HCT116 (cell line): ENCODE data around the gene IRX3. TPM values are rescaled to one million over a fixed set of nuclear protein-coding genes. Genes with fewer than 3 reads are reported as not detected.

Experiments
- ATAC-seq: fragments of 200-7000 bp; cut with Tn5 transposase; 2 replicates; pipeline ENCODE4 v1.9.1; 2020; ENCODE audit warnings: mild to moderate bottlenecking, moderate library complexity
- BruUV-seq: library from RNA; stranded (reverse); fragments of 400-500 nt; replicated peaks from 2 replicates; lab custom pipeline; 2021; lab: Mats Ljungman, UMichigan
- CTCF ChIA-PET: fragments of 300-600 bp; sonication (Branson Sonifier 250); formaldehyde crosslinking; loops from one replicate; lab custom pipeline; 2021; ENCODE audit warnings: antibody characterized with exemption; lab: Charles Lee
- POLR2A ChIA-PET: fragments of 300-600, 350-600 bp; sonication (Branson Sonifier 250); formaldehyde crosslinking; loops from one replicate; lab custom pipeline; 2021; ENCODE audit warnings: antibody characterized with exemption; lab: Charles Lee
- RAD21 ChIA-PET, 2 experiments: fragments of 300-600 bp; sonication (Branson Sonifier 250); formaldehyde crosslinking; loops; one replicate each; lab custom pipeline; 2023; ENCODE audit warnings: low total read pairs in 2 of 2; ENCODE audit not compliant: uncharacterized antibody in 2 of 2, unreplicated experiment in 2 of 2, low non-redundant PET in 1 of 2; lab: Charles Lee
- DNase-seq: peaks from one replicate; pipeline ENCODE4 v3.0.0-alpha.2; 2010; ENCODE audit warnings: low read depth, low spot score
- H2AFZ ChIP-seq: fragments of 200-600 bp; shearing (Covaris generic), sonication (generic); 2 replicates; pipeline ENCODE4 v1.6.1; 2017; ENCODE audit warnings: low read depth, mixed run types, mixed read lengths, antibody characterized with exemption, low read length; ENCODE audit not compliant: poor library complexity, severe bottlenecking
- H3K27ac ChIP-seq: 2 replicates; pipeline ENCODE4 v1.5.1; 2012; ENCODE audit warnings: low read depth, low read length
- H3K27me3 ChIP-seq: fragments of 200-600 bp; sonication (generic); 2 replicates; pipeline ENCODE4 v1.6.1; 2016; ENCODE audit warnings: mixed run types, low read length, mixed read lengths; ENCODE audit not compliant: insufficient read depth
- H3K36me3 ChIP-seq, 2 experiments: fragments of 200-500 bp in 1 of 2; fragments of 200-600 bp in 1 of 2; sonication (Bioruptor generic) in 1 of 2; sonication (generic) in 1 of 2; 2 replicates each; pipeline versions ENCODE4 v1.5.1 to v1.6.1; 2014 to 2016; ENCODE audit warnings: low read length in 2 of 2, inconsistent platforms in 1 of 2, mixed read lengths in 1 of 2, mixed run types in 1 of 2; ENCODE audit not compliant: insufficient read depth in 2 of 2, control insufficient read depth in 1 of 2
- H3K4me1 ChIP-seq, 2 experiments: fragments of 200-600 bp in 1 of 2; sonication (generic) in 1 of 2; 2 replicates each; pipeline versions ENCODE4 v1.5.1 to v1.6.1; 2012 to 2017; ENCODE audit warnings: low read length in 2 of 2, inconsistent platforms in 1 of 2, mild to moderate bottlenecking in 1 of 2, mixed read lengths in 1 of 2, mixed run types in 1 of 2, moderate library complexity in 1 of 2; ENCODE audit not compliant: insufficient read depth in 2 of 2, control insufficient read depth in 1 of 2
- H3K4me2 ChIP-seq: fragments of 200-600 bp; sonication (generic); 2 replicates; pipeline ENCODE4 v1.6.1; 2017; ENCODE audit warnings: mixed run types, low read length, mixed read lengths
- H3K4me3 ChIP-seq, 2 experiments: fragments of 200-600 bp in 1 of 2; sonication (generic) in 1 of 2; replicated peaks in 1 of 2; 2 replicates each; pipeline ENCODE4 v1.5.1; 2011 to 2016; ENCODE audit warnings: low read length in 2 of 2, control low read depth in 1 of 2, low read depth in 1 of 2, mild to moderate bottlenecking in 1 of 2, mixed read lengths in 1 of 2, mixed run types in 1 of 2
- H3K79me2 ChIP-seq: fragments of 200-600 bp; sonication (generic); 2 replicates; pipeline ENCODE4 v1.6.1; 2017; ENCODE audit warnings: mild to moderate bottlenecking, mixed run types, low read length, moderate library complexity, mixed read lengths; ENCODE audit not compliant: insufficient read depth
- H3K9ac ChIP-seq: fragments of 200-600 bp; sonication (generic); 2 replicates; pipeline ENCODE4 v1.6.1; 2016; ENCODE audit warnings: low read length, mixed read lengths
- H3K9me2 ChIP-seq: fragments of 200-600 bp; sonication (generic), shearing (Covaris generic); 2 replicates; pipeline ENCODE4 v1.6.1; 2017; ENCODE audit warnings: mixed run types, mild to moderate bottlenecking, moderate library complexity; ENCODE audit not compliant: insufficient read depth
- H3K9me3 ChIP-seq, 2 experiments: fragments of 200-500 bp in 1 of 2; fragments of 200-600 bp in 1 of 2; sonication (Bioruptor generic) in 1 of 2; sonication (generic) in 1 of 2; 2 replicates each; pipeline ENCODE4 v1.6.1; 2014 to 2017; ENCODE audit warnings: low read length in 2 of 2, mixed read lengths in 2 of 2, inconsistent platforms in 1 of 2, low read depth in 1 of 2, mild to moderate bottlenecking in 1 of 2, mixed run types in 1 of 2, moderate library complexity in 1 of 2; ENCODE audit not compliant: control insufficient read depth in 1 of 2, insufficient read depth in 1 of 2
- H4K20me1 ChIP-seq: fragments of 200-600 bp; sonication (generic), shearing (Covaris generic); 2 replicates; pipeline ENCODE4 v1.6.1; 2017; ENCODE audit warnings: mixed run types, mild to moderate bottlenecking, moderate library complexity; ENCODE audit not compliant: insufficient read depth
- ATF3 ChIP-seq: IDR thresholded peaks from 2 replicates; pipeline ENCODE4 v1.6.1; 2012
- CBX3 ChIP-seq: IDR thresholded peaks from 2 replicates; pipeline ENCODE4 v1.6.1; 2012; ENCODE audit warnings: low read depth
- EZH2 ChIP-seq: fragments of 200-600 bp; sonication (generic); IDR thresholded peaks from 2 replicates; pipeline ENCODE4 v1.6.1; 2017; ENCODE audit warnings: antibody characterized with exemption, mixed run types
- EZH2phosphoT487 ChIP-seq: fragments of 200-600 bp; IDR thresholded peaks from 2 replicates; pipeline ENCODE4 v1.6.1; 2018; ENCODE audit warnings: antibody characterized with exemption, borderline replicate concordance
- FOSL1 ChIP-seq: IDR thresholded peaks from 2 replicates; pipeline ENCODE4 v1.6.1; 2012; ENCODE audit warnings: low read depth
- JUND ChIP-seq: IDR thresholded peaks from 2 replicates; pipeline ENCODE4 v1.6.1; 2012
- POLR2AphosphoS5 ChIP-seq: IDR thresholded peaks from 2 replicates; pipeline ENCODE4 v1.6.1; 2011; ENCODE audit warnings: mild to moderate bottlenecking, low read depth, low read length, moderate library complexity
- RAD21 ChIP-seq: IDR thresholded peaks from 2 replicates; pipeline ENCODE4 v1.6.1; 2012; ENCODE audit warnings: low read depth, mild to moderate bottlenecking
- TCF7L2 ChIP-seq: IDR thresholded peaks from 2 replicates; pipeline ENCODE4 v1.7.0; 2011; ENCODE audit warnings: borderline replicate concordance, inconsistent platforms; ENCODE audit not compliant: insufficient read depth, insufficient read length; ENCODE audit errors: extremely low read depth
- intact Hi-C: fragments of 100-400 bp; cut with micrococcal nuclease; formaldehyde crosslinking; loops from 2 replicates; pipeline ENCODE4 v1.10.0; 2022
- total RNA-seq: library from RNA; stranded (reverse); gene quantifications from one replicate; pipeline ENCODE4 v1.2.1, GENCODE V29; 2021; ENCODE audit not compliant: unreplicated experiment
- TF ChIP-seq, protein P1 (sequence below): IDR thresholded peaks from 2 replicates; pipeline ENCODE4 v1.6.1; 2012; ENCODE audit warnings: low read depth
- TF ChIP-seq, protein P2 (sequence below): IDR thresholded peaks from 2 replicates; pipeline ENCODE4 v1.6.1; 2012

The IRX3 gene
- total RNA-seq, 1 experiment from 2014 or later, result 2.0 TPM

DNA sequence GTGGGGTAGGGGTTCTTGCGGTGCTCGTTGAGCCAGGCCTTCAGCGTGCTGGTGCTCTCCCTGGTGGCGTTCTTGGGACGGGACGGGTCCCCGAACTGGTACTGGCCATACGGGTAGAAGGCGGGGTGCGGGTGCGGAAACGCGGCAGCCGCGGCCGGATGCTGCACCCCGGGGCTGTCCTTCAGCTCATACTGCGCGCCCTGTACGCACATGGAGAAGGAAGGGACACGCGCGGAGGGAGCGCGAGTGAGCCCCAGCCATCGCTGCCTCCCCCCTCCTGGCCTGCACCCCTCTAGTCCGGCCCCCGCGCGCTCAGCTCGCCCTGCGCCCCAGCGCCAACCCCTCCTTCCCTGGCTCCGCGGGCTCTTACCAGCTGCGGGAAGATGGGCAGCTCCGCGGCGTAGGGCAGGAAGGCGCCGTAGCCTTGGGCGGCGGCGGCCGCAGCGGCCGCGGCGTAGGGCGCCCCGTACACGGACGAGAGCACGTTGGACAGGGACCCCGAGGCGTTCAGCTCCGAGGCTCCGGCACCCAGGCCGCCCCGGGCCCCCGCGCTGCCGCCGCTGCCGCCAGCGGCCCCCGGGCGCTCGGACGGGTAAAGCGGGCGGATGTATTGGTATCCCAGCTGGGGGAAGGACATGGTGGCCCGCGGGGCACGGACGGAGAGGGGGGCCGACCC is 1.0 kb downstream of the IRX3 start:
- Histone ChIP-seq H3K4me1 (peaks cover 7 to 30% of the 10 kb centered on the region in 2 experiments), H2AFZ (no peak overlapping the region), H3K9ac (no peak overlapping the region), H3K9me3 (no peaks in the 10 kb centered on the region), H3K36me3 (no peaks in the 10 kb centered on the region), H3K27me3 (no peaks in the 10 kb centered on the region), H3K27ac (no peak overlapping the region), H3K9me2 (no peaks in the 10 kb centered on the region), H3K79me2 (no peaks in the 10 kb centered on the region), H3K4me3 (no peak overlapping the region), H3K4me2 (no peak overlapping the region), H4K20me1 (no peaks in the 10 kb centered on the region)
- TF ChIP-seq POLR2AphosphoS5 (no peak), CBX3 (no peak), EZH2phosphoT487 (no peak), ATF3 (no peak), EZH2 (no peak), TCF7L2 (no peak), FOSL1 (no peak), JUND (no peak), RAD21 (no peak)
- TF ChIP-seq, protein P1, sequence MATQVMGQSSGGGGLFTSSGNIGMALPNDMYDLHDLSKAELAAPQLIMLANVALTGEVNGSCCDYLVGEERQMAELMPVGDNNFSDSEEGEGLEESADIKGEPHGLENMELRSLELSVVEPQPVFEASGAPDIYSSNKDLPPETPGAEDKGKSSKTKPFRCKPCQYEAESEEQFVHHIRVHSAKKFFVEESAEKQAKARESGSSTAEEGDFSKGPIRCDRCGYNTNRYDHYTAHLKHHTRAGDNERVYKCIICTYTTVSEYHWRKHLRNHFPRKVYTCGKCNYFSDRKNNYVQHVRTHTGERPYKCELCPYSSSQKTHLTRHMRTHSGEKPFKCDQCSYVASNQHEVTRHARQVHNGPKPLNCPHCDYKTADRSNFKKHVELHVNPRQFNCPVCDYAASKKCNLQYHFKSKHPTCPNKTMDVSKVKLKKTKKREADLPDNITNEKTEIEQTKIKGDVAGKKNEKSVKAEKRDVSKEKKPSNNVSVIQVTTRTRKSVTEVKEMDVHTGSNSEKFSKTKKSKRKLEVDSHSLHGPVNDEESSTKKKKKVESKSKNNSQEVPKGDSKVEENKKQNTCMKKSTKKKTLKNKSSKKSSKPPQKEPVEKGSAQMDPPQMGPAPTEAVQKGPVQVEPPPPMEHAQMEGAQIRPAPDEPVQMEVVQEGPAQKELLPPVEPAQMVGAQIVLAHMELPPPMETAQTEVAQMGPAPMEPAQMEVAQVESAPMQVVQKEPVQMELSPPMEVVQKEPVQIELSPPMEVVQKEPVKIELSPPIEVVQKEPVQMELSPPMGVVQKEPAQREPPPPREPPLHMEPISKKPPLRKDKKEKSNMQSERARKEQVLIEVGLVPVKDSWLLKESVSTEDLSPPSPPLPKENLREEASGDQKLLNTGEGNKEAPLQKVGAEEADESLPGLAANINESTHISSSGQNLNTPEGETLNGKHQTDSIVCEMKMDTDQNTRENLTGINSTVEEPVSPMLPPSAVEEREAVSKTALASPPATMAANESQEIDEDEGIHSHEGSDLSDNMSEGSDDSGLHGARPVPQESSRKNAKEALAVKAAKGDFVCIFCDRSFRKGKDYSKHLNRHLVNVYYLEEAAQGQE, result no peak
- TF ChIP-seq, protein P2, sequence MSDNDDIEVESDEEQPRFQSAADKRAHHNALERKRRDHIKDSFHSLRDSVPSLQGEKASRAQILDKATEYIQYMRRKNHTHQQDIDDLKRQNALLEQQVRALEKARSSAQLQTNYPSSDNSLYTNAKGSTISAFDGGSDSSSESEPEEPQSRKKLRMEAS, result no peak
- ATAC-seq, result no peak
- RAD21 ChIA-PET, result no interaction called here
- BruUV-seq, result no TSS peak
- DNase-seq, result no peak
- intact Hi-C loops, result loop anchor here (10.0 kb wide), 3 partner anchors 391 to 669 kb away; no protein-coding TSS in a partner anchor
- CTCF ChIA-PET, result no interaction called here
- POLR2A ChIA-PET, result no interaction called here
